ENCODE data around the gene ABLIM1.

- no peak for TF ChIP-seq CTCF (IDR thresholded peaks at IDR 0.05)
- TF ChIP-seq EZH2phosphoT487 (IDR thresholded peaks at IDR 0.05): peak; percentile 56
- TF ChIP-seq EZH2 (IDR thresholded peaks at IDR 0.05): peak; percentile 91
Measured at GRCh38 chr10:114404171-114405010, 253.7 kb downstream of the ABLIM1 start, which contains the start of gene AFAP1L2.

Measured in neural progenitor cell (in vitro differentiated cells).